ENCODE measurements around the gene MPEG1.

- TF ChIP-seq CTCF (IDR thresholded peaks at IDR 0.05) (no peak), POLR2A (IDR thresholded peaks at IDR 0.05) (no peak)
Measured at GRCh38 chr11:59218893-59219292, 6.2 kb upstream of the MPEG1 start.
